Karpas-422 (cell line): ENCODE data around the gene SCIN. TPM values are rescaled to one million over a fixed set of nuclear protein-coding genes. Genes with fewer than 3 reads are reported as not detected.

Source experiments
- DNase-seq: peaks from one replicate; pipeline ENCODE4 v3.0.0-alpha.2; 2015
- H2AFZ ChIP-seq: fragments of 200-600 bp; sonication (generic); 2 replicates; pipeline ENCODE4 v1.6.1; 2014; ENCODE audit warnings: antibody characterized with exemption, low read length, mixed read lengths
- H3K27ac ChIP-seq: fragments of 200-600 bp; sonication (generic); 2 replicates; pipeline ENCODE4 v1.5.1; 2014; ENCODE audit warnings: mild to moderate bottlenecking, low read length, moderate library complexity
- H3K27me3 ChIP-seq: fragments of 200-600 bp; sonication (generic); 2 replicates; pipeline ENCODE4 v1.6.1; 2014; ENCODE audit warnings: low read length, mixed read lengths
- H3K36me3 ChIP-seq: fragments of 200-600 bp; sonication (generic); 2 replicates; pipeline ENCODE4 v1.6.1; 2014; ENCODE audit warnings: low read length, mixed read lengths; ENCODE audit not compliant: insufficient read depth
- H3K4me1 ChIP-seq: fragments of 200-600 bp; sonication (generic); 2 replicates; pipeline ENCODE4 v1.6.1; 2014; ENCODE audit warnings: mild to moderate bottlenecking, low read length, mixed read lengths
- H3K4me2 ChIP-seq: fragments of 200-600 bp; sonication (generic); 2 replicates; pipeline ENCODE4 v1.6.1; 2014; ENCODE audit warnings: low read length, low read depth, mild to moderate bottlenecking; ENCODE audit not compliant: poor library complexity, severe bottlenecking
- H3K4me3 ChIP-seq: fragments of 200-600 bp; sonication (generic); 2 replicates; pipeline ENCODE4 v1.5.1; 2014; ENCODE audit warnings: mild to moderate bottlenecking, antibody characterized with exemption, low read length, mixed read lengths
- H3K79me2 ChIP-seq: fragments of 200-600 bp; sonication (generic); 2 replicates; pipeline ENCODE4 v1.6.1; 2014; ENCODE audit warnings: mild to moderate bottlenecking, low read length, mixed read lengths
- H3K9ac ChIP-seq: fragments of 200-600 bp; sonication (generic); 2 replicates; pipeline ENCODE4 v1.6.0; 2014; ENCODE audit warnings: low read length
- H3K9me2 ChIP-seq: fragments of 200-600 bp; sonication (generic), shearing (Covaris generic); replicated peaks from 2 replicates; pipeline ENCODE4 v1.6.0; 2014; ENCODE audit warnings: mild to moderate bottlenecking, low read length, moderate library complexity; ENCODE audit not compliant: insufficient read depth
- H3K9me3 ChIP-seq: fragments of 300-700, 200-600 bp; sonication (generic); 2 replicates; pipeline ENCODE4 v1.6.1; 2014; ENCODE audit warnings: low read length, mixed read lengths
- H4K20me1 ChIP-seq: fragments of 200-600 bp; sonication (generic); 2 replicates; pipeline ENCODE4 v1.6.1; 2014; ENCODE audit warnings: mild to moderate bottlenecking, antibody characterized with exemption, low read length, low read depth; ENCODE audit not compliant: insufficient read depth
- total RNA-seq: library from RNA; depleted of rRNA; stranded (reverse); fragments of >200 nt; shearing (Covaris generic); gene quantifications from 2 replicates; pipeline ENCODE4 v1.2.3, GENCODE V29; 2014; ENCODE audit warnings: low replicate concordance

The SCIN gene
- total RNA-seq, 1 experiment from 2014 or later = not detected

- H3K4me1 ChIP-seq = no peaks in the 10 kb centered on the region
Observed at GRCh38 chr7:12629816-12630512, 59.4 kb downstream of the SCIN start.

GRCh38 chr7:12630513-12630819, 59.9 kb downstream of the SCIN start:
- Histone ChIP-seq H3K9me2 (no peaks in the 10 kb centered on the region), H3K9ac (no peak overlapping the region), H3K27ac (no peak overlapping the region), H2AFZ (no peak overlapping the region), H3K79me2 (no peaks in the 10 kb centered on the region), H4K20me1 (no peaks in the 10 kb centered on the region), H3K27me3 (no peaks in the 10 kb centered on the region), H3K9me3 (no peaks in the 10 kb centered on the region), H3K4me1 (no peaks in the 10 kb centered on the region), H3K4me2 (no peak overlapping the region), H3K4me3 (no peak overlapping the region), H3K36me3 (no peaks in the 10 kb centered on the region)
- DNase-seq = no peak

More at GRCh38 chr7:12629816-12630512, 59.4 kb downstream of the SCIN start:
- Histone ChIP-seq H3K4me2 (no peak overlapping the region), H3K4me3 (no peak overlapping the region), H3K9me3 (no peaks in the 10 kb centered on the region), H3K27me3 (no peaks in the 10 kb centered on the region), H3K27ac (no peak overlapping the region), H3K9me2 (no peaks in the 10 kb centered on the region), H2AFZ (no peak overlapping the region), H4K20me1 (no peaks in the 10 kb centered on the region), H3K9ac (no peak overlapping the region), H3K36me3 (no peaks in the 10 kb centered on the region), H3K79me2 (no peaks in the 10 kb centered on the region)
- no peak for DNase-seq

GRCh38 chr7:12633582-12633981, 63.1 kb downstream of the SCIN start:
- Histone ChIP-seq H4K20me1 (no peaks in the 10 kb centered on the region), H3K27ac (no peak overlapping the region), H3K4me3 (no peak overlapping the region), H3K4me1 (no peaks in the 10 kb centered on the region), H3K36me3 (no peaks in the 10 kb centered on the region), H2AFZ (no peak overlapping the region), H3K9me2 (no peaks in the 10 kb centered on the region), H3K9me3 (no peaks in the 10 kb centered on the region), H3K4me2 (no peak overlapping the region), H3K27me3 (no peaks in the 10 kb centered on the region), H3K9ac (no peak overlapping the region), H3K79me2 (no peaks in the 10 kb centered on the region)
- DNase-seq = no peak

GRCh38 chr7:12635830-12636229, 65.3 kb downstream of the SCIN start:
- H3K27ac ChIP-seq = no peak overlapping the region
- no peaks in the 10 kb centered on the region for H3K27me3 ChIP-seq
- H3K4me2 ChIP-seq = no peak overlapping the region
- DNase-seq = no peak
- no peak overlapping the region for H3K4me3 ChIP-seq
- no peaks in the 10 kb centered on the region for H3K79me2 ChIP-seq
- no peaks in the 10 kb centered on the region for H3K36me3 ChIP-seq
- no peak overlapping the region for H3K9ac ChIP-seq
- H3K4me1 ChIP-seq = no peaks in the 10 kb centered on the region
- H3K9me3 ChIP-seq = no peaks in the 10 kb centered on the region
- no peaks in the 10 kb centered on the region for H3K9me2 ChIP-seq
- no peaks in the 10 kb centered on the region for H4K20me1 ChIP-seq
- no peak overlapping the region for H2AFZ ChIP-seq

- H3K4me2 ChIP-seq = no peak overlapping the region
- no peaks in the 10 kb centered on the region for H4K20me1 ChIP-seq
- H3K9me2 ChIP-seq = no peaks in the 10 kb centered on the region
- H3K27ac ChIP-seq = no peak overlapping the region
- H3K9ac ChIP-seq = no peak overlapping the region
- H3K9me3 ChIP-seq = no peaks in the 10 kb centered on the region
- no peak overlapping the region for H3K4me3 ChIP-seq
- no peaks in the 10 kb centered on the region for H3K27me3 ChIP-seq
- H3K79me2 ChIP-seq = no peaks in the 10 kb centered on the region
- H2AFZ ChIP-seq = no peak overlapping the region
- H3K36me3 ChIP-seq = no peaks in the 10 kb centered on the region
- no peak for DNase-seq
- H3K4me1 ChIP-seq = no peaks in the 10 kb centered on the region
Observed at GRCh38 chr7:12637328-12637727, 66.8 kb downstream of the SCIN start.

- H3K9me2 ChIP-seq = no peaks in the 10 kb centered on the region
- H3K4me3 ChIP-seq = no peak overlapping the region
- H3K79me2 ChIP-seq = no peaks in the 10 kb centered on the region
- no peak overlapping the region for H3K27ac ChIP-seq
- H3K9ac ChIP-seq = no peak overlapping the region
- no peaks in the 10 kb centered on the region for H3K4me1 ChIP-seq
- no peak for DNase-seq
- no peaks in the 10 kb centered on the region for H3K36me3 ChIP-seq
- H3K27me3 ChIP-seq = no peaks in the 10 kb centered on the region
- H2AFZ ChIP-seq = peak overlapping the region; percentile 30; the same call in 1 of the 2 replicates
- H4K20me1 ChIP-seq = no peaks in the 10 kb centered on the region
- no peaks in the 10 kb centered on the region for H3K9me3 ChIP-seq
- H3K4me2 ChIP-seq = no peak overlapping the region
Observed at GRCh38 chr7:12637819-12638592, 67.5 kb downstream of the SCIN start.

GRCh38 chr7:12638851-12639456, 68.4 kb downstream of the SCIN start:
- DNase-seq = peak; percentile 80
- Histone ChIP-seq H3K27ac (no peak overlapping the region), H3K27me3 (no peaks in the 10 kb centered on the region), H3K9ac (no peak overlapping the region), H3K36me3 (no peaks in the 10 kb centered on the region), H3K4me2 (no peak overlapping the region), H2AFZ (no peak overlapping the region), H4K20me1 (no peaks in the 10 kb centered on the region), H3K4me1 (no peaks in the 10 kb centered on the region), H3K9me2 (no peaks in the 10 kb centered on the region), H3K9me3 (no peaks in the 10 kb centered on the region), H3K4me3 (no peak overlapping the region), H3K79me2 (no peaks in the 10 kb centered on the region)

GRCh38 chr7:12640299-12641096, 70.0 kb downstream of the SCIN start:
- Histone ChIP-seq H3K4me2 (no peak overlapping the region), H3K9me2 (no peaks in the 10 kb centered on the region), H3K9ac (no peak overlapping the region), H4K20me1 (no peaks in the 10 kb centered on the region), H3K9me3 (no peaks in the 10 kb centered on the region), H3K4me1 (no peaks in the 10 kb centered on the region), H3K27me3 (no peaks in the 10 kb centered on the region), H3K36me3 (no peaks in the 10 kb centered on the region), H3K79me2 (no peaks in the 10 kb centered on the region), H3K27ac (no peak overlapping the region), H2AFZ (no peak overlapping the region), H3K4me3 (no peak overlapping the region)
- DNase-seq = no peak
